AG04450 (cell line): ENCODE data around the gene RPH3AL. TPM values are rescaled to one million over a fixed set of nuclear protein-coding genes. Genes with fewer than 3 reads are reported as not detected.

Experiments
- CTCF ChIA-PET: fragments of 300-600, 350-600 bp; formaldehyde crosslinking; extraction: SDS; loops from one replicate; lab custom pipeline; 2022; ENCODE audit warnings: antibody characterized with exemption, inconsistent platforms; lab: Charles Lee
- POLR2A ChIA-PET: fragments of 350-600 bp; formaldehyde crosslinking; extraction: SDS; loops from one replicate; lab custom pipeline; 2021; ENCODE audit warnings: antibody characterized with exemption, inconsistent platforms; lab: Yijun Ruan, JAX
- DNase-seq: peaks from one replicate; pipeline ENCODE4 v3.0.0-alpha.2; 2011; ENCODE audit warnings: low read depth, low spot score
- H3K27ac ChIP-seq: one replicate; pipeline ENCODE4 v1.5.1; 2012; ENCODE audit warnings: low read depth, low read length, control low read depth
- H3K27me3 ChIP-seq: one replicate; pipeline ENCODE4 v1.6.0; 2012; ENCODE audit warnings: low read length; ENCODE audit not compliant: control insufficient read depth, insufficient read depth
- H3K4me3 ChIP-seq: 2 replicates; pipeline ENCODE4 v1.5.1; 2011; ENCODE audit warnings: mild to moderate bottlenecking, low read depth, low read length, control low read depth
- H3K9me3 ChIP-seq: 2 replicates; pipeline ENCODE4 v1.5.1; 2012; ENCODE audit warnings: low read length; ENCODE audit not compliant: control insufficient read depth, insufficient read depth
- CTCF ChIP-seq: IDR thresholded peaks from 2 replicates; pipeline ENCODE4 v1.5.1; 2011; ENCODE audit warnings: low read depth, low read length, control low read depth, inconsistent platforms
- polyA plus RNA-seq: library from polyadenylated mRNA; depleted of rRNA; stranded (reverse); fragments of >200 nt; gene quantifications from 2 replicates; pipeline ENCODE4 v1.2.3, GENCODE V29; 2011

RPH3AL gene
- polyA plus RNA-seq, 1 experiment, result 1.3 TPM

GRCh38 chr17:312476-313148 lies 40.0 kb downstream of the RPH3AL start:
- no peak for TF ChIP-seq CTCF
- no peak overlapping the region for H3K4me3 ChIP-seq
- POLR2A ChIA-PET, result no interaction called here
- CTCF ChIA-PET, result interaction anchor here (0.6 kb wide), 1 partner anchor 190 kb away, joined by 4 read pairs; no protein-coding TSS in a partner anchor
- H3K27ac ChIP-seq, result no peak overlapping the region
- peaks cover 18% of the 10 kb centered on the region for H3K27me3 ChIP-seq
- H3K9me3 ChIP-seq, result peaks cover 33% of the 10 kb centered on the region
- DNase-seq, result no peak

GRCh38 chr17:311119-311782 lies 41.4 kb downstream of the RPH3AL start:
- Histone ChIP-seq H3K27me3 (peaks cover 18% of the 10 kb centered on the region), H3K4me3 (no peak overlapping the region), H3K27ac (no peak overlapping the region), H3K9me3 (peaks cover 20% of the 10 kb centered on the region)
- TF ChIP-seq CTCF, result no peak
- CTCF ChIA-PET, result no interaction called here
- POLR2A ChIA-PET, result no interaction called here
- no peak for DNase-seq

GRCh38 chr17:310111-311010 lies 42.2 kb downstream of the RPH3AL start:
- TF ChIP-seq CTCF, result no peak
- no peak overlapping the region for H3K27ac ChIP-seq
- H3K27me3 ChIP-seq, result peaks cover 18% of the 10 kb centered on the region
- ChIA-PET POLR2A (interaction anchor here (0.6 to 1.5 kb wide), 2 partner anchors 86 to 686 kb away, joined by 3 to 9 read pairs; partner anchors contain the start of gene TIMM22), CTCF (interaction anchor here (0.7 kb wide), 1 partner anchor 30 kb away, joined by 3 read pairs; no protein-coding TSS in a partner anchor)
- H3K9me3 ChIP-seq, result peaks cover 12% of the 10 kb centered on the region
- H3K4me3 ChIP-seq, result no peak overlapping the region
- no peak for DNase-seq

- peak; percentile 56 for TF ChIP-seq CTCF
- Histone ChIP-seq H3K4me3 (no peak overlapping the region), H3K27ac (no peak overlapping the region), H3K27me3 (peaks cover 18% of the 10 kb centered on the region), H3K9me3 (peaks cover 2% of the 10 kb centered on the region; the same call in 1 of the 2 replicates)
- CTCF ChIA-PET, result interaction anchor here (1.6 kb wide), 1 partner anchor 391 kb away, joined by 3 read pairs; no protein-coding TSS in a partner anchor
- POLR2A ChIA-PET, result interaction anchor here (0.6 to 1.5 kb wide), 2 partner anchors 87 to 687 kb away, joined by 3 to 9 read pairs; partner anchors contain the start of gene TIMM22
- DNase-seq, result no peak
Measured at GRCh38 chr17:309361-309888, 43.2 kb downstream of the RPH3AL start.
